ENCODE measurements around the gene RFC2. TPM values are rescaled to one million over a fixed set of nuclear protein-coding genes. Genes with fewer than 3 reads are reported as not detected.

RFC2 gene
- 100 to 1,000 TPM in 1 of 2 donors, 10 to 100 TPM in 1; 62.2 to 100 TPM for total RNA-seq

DNA sequence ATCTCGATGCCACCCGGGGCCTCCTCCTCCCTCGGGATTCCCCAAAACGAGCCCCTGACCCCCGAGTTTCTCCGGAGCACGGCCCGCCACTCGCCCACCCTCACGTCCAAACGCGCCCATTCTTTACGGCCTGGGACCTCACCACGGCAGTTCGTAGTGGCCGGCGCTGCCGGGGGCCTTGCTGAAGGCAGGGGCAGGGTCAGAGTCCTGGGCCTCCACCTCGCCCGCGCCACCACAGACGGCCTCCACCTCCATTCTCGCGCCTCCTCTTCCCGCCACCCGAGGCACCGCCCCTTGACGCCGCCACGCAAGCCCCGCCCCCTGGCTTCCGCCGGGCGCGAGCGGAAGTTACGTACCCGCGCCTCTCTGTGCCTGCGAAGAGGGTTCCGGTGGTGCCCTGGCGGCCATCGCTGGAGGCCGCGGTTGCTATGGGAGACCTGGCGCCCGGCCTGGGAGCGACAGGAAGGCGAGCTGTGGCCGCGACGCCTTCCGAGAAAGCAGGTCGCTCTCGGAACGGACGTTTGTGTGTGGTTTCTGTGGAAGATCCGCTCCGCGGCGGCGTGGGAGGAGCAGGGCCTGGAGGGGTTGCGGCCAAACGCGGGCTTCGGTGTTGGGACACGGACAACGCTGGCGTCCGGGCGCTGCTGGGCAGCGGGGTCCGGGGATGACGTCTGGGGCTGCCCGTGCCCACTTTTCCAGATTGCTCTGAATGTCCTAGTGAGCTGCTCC is at the start of gene RFC2:
TSS of gene RFC2 (minus strand) at position 271 of the 729 bp plus-strand sequence. CDS start at position 255, 16 bp downstream.
- Mint-ChIP-seq H3K36me3 (ENCODE audit: low read depth) (peaks cover 45% of the 10 kb centered on the region), H3K9me3 (no peaks in the 10 kb centered on the region), H3K27me3 (no peaks in the 10 kb centered on the region), H3K4me3 (peak within 1 kb of the TSS; percentile 91), H3K4me1 (peaks cover 5% of the 10 kb centered on the region), H3K27ac (peak within 1 kb of the TSS; percentile 90)
- ATAC-seq (replicated peaks) = peak; percentile 98

DNA sequence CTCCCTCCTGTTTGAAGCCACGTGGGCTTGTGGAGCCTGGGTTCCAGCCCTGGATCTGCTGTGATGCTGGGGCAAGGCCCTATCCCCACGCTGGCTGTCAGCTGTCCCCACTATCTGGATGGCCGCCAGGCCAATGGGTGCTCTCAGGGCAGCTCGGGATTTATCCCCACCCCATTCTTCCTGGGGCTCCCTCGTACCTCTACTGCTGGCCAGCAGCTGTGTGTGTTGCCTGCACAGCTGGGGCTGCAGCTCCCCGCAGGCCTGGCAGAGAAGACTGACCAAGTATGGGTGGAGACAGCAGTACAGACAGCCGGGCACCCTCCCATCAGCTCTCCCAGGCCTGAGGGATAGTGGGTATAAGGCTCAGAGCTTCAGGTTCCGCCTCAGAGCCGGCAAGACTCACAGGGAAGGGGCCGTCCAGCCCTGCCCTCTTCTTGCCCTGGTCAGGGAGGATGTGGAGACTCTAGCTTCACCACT is 48.6 kb upstream of the RFC2 start:
- Mint-ChIP-seq H3K27me3 (peaks cover 3% of the 10 kb centered on the region), H3K4me1 (peaks cover 5% of the 10 kb centered on the region), H3K36me3 (ENCODE audit: low read depth) (no peaks in the 10 kb centered on the region), H3K4me3 (no peak overlapping the region), H3K9me3 (no peaks in the 10 kb centered on the region), H3K27ac (no peak overlapping the region)
- ATAC-seq (replicated peaks) = no peak

DNA sequence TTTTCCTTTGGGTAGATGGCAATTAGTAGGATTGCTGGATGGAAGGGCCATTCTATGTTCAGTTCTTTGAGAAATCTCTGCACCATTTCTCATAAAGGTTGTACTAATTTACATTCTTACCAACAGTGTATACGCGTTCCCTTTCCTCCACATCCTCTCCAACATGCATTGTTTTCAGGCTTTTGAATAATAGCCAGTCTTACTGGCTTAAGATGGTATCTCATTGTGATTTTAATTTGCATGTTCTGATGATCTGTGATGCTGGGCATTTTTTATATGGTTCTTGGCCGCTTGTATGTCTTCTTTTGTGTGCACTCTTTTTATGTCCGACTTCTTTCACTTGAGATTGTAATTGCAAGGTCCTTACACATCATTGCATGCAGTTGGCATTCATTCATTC is 46.7 kb upstream of the RFC2 start:
- no peaks in the 10 kb centered on the region for H3K4me1 Mint-ChIP-seq
- ATAC-seq (replicated peaks) = no peak
- peaks cover 3% of the 10 kb centered on the region for H3K27me3 Mint-ChIP-seq
- no peak overlapping the region for H3K4me3 Mint-ChIP-seq
- H3K36me3 Mint-ChIP-seq (ENCODE audit: low read depth) = no peaks in the 10 kb centered on the region
- H3K27ac Mint-ChIP-seq = no peak overlapping the region
- H3K9me3 Mint-ChIP-seq = no peaks in the 10 kb centered on the region

DNA sequence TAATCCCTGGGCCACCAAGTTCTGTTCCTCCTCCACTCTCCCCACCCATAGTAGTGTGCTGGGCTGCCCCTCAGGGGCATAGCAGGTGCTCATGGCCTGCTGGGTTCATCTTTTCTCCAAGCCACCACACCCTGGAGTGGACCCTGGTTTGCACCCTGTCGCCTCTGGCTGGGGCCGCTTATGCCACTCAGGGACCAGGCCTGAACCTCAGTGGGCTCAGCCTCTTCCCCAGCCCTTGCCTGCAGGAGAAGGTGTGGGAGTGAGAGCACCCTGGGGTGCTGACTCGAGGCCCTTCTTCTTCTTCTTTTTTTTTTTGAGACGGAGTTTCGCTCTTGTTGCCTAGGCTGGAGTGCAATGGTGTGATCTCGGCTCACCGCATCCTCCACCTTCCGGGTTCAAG is 45.2 kb upstream of the RFC2 start:
- Mint-ChIP-seq H3K4me1 (no peaks in the 10 kb centered on the region), H3K27me3 (no peaks in the 10 kb centered on the region), H3K36me3 (ENCODE audit: low read depth) (no peaks in the 10 kb centered on the region), H3K9me3 (no peaks in the 10 kb centered on the region), H3K4me3 (no peak overlapping the region), H3K27ac (no peak overlapping the region)
- ATAC-seq (replicated peaks) = no peak

DNA sequence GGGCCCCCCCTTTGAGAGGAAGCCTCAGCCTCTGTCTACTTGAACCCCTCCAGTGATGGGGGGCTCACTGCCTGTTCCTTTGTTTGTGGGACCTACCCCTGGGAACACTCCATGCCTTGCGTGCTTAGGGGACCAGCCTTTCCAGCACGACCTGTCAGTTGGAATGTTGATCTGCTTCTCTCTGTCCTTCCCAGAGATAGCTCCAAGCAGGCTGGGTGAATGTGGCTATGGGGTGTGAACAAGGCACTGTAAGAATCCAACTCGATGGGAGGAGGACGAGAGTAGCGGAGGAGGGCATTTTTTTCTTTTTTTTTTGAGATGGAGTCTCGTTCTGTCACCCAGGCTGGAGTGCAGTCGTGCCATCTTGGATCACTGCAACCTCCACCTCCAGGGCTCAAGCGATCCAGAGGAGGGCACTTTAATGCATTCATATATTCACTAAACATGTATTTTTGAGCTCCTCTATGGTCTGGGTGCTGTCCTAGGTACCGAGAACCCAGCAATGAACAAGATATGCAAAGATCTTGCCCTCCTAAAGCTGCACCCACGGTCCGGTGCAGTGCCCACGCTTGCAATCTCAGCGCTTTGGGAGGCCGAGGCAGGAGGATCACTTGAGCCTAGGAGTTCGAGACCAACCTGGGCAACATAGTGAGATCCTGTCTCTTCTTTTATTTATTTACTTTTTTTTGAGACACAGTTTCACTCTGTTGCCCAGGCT is 43.5 kb upstream of the RFC2 start:
- Mint-ChIP-seq H3K36me3 (ENCODE audit: low read depth) (no peaks in the 10 kb centered on the region), H3K4me3 (no peak overlapping the region), H3K27ac (no peak overlapping the region), H3K4me1 (no peaks in the 10 kb centered on the region), H3K9me3 (no peaks in the 10 kb centered on the region), H3K27me3 (peaks cover 4% of the 10 kb centered on the region)
- no peak for ATAC-seq (replicated peaks)

DNA sequence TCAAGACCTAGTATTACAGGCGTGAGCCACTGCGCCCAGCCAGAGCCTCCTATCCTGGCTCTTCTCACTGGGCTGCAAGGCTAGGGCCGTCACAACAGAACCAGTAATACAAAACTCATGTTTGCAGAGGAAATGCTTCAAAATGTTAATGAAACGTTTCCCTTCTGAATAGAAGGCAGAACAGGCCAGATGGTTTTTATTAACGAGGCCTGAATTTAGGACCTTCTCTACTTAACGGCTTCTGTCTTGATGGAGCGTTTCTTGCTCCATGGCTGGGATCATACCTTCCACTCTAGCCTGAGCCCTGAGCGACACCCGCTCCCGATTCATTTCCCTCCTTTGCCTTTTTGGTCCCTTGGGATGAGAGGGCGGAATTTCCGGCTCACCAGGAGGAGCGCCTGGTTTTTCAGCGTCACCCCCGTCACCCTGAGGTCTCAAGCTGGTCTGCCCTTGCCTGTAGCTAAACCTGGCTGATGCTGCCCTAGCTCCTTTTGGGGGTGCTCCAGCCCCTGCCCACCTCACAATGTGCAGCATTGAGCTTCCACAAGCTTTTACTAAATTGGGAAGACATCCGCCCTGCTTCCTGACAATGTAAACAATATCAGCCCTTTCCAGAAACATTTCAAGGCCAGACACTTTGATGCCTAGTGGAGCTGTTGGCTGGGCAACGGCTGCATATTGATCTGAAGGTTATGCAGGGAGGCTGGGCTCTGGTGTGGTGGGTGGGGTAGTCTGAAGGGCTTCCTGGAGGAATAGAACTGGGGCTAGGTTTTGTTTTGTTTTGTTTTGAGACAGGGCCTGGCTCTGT is 40.2 kb upstream of the RFC2 start:
- Mint-ChIP-seq H3K4me1 (peaks cover 4% of the 10 kb centered on the region), H3K27me3 (peaks cover 7% of the 10 kb centered on the region), H3K36me3 (ENCODE audit: low read depth) (no peaks in the 10 kb centered on the region), H3K9me3 (no peaks in the 10 kb centered on the region), H3K4me3 (no peak overlapping the region), H3K27ac (no peak overlapping the region)
- no peak for ATAC-seq (replicated peaks)

DNA sequence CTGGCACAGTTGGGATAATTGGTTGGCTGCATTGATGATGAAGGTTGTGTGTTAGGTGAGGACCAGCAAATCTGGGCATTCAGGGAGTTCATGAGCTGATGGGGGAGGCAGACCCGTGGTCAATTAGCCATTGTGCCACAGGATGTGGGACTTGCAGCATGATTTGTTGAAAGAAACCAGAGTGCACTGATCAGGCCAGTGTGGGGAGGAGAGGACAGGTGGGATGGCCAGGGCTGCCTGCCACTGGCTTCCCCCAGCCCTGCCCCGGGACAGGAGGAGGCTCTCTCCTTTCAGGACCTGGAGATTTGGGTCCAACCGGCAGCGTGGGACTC is 39.3 kb upstream of the RFC2 start:
- Mint-ChIP-seq H3K4me1 (peaks cover 9% of the 10 kb centered on the region), H3K9me3 (no peaks in the 10 kb centered on the region), H3K4me3 (no peak overlapping the region), H3K27ac (no peak overlapping the region), H3K27me3 (peaks cover 10% of the 10 kb centered on the region), H3K36me3 (ENCODE audit: low read depth) (no peaks in the 10 kb centered on the region)
- ATAC-seq (replicated peaks) = no peak

DNA sequence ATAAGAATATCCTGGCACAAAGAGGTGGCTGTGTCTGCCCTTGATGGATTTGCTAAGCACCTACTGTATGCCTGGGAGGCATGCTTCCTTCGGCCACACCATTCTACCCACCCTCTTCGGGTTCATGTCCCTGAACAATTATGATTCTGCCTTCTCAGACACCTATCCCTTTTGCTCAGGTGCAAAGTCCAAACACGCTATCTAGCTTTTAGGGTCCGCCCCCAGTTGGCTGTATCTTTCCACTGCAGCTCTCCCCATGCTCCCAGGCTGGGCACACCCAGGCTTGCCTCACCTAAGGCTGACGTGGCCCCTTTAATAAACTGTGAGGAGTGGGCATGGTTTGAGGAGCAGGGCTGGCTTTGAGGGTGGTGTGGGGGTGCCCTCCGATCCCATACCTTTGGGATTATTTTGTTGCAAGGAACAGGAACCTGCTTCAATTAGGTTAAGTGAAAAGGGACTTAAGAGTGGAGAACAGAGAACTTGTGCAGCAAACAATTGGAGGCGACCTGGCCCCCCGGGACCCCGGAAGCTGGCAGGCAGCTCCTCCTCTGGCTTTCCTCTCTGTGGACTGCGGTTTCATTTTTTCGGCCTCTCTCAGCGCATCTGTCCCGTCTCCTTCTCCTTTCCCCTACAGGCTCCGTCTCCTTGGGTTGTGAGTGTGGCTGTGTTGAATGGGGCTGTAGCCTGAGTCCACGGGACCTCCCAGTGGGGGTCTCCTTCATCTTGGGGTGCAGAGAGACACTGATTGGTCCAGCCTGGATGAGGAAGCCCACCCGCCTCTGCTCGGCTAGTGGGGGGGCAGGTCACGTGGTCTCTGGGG is 38.8 kb upstream of the RFC2 start:
- no peaks in the 10 kb centered on the region for H3K9me3 Mint-ChIP-seq
- H3K4me3 Mint-ChIP-seq = no peak overlapping the region
- H3K4me1 Mint-ChIP-seq = peaks cover 9% of the 10 kb centered on the region
- peaks cover 10% of the 10 kb centered on the region for H3K27me3 Mint-ChIP-seq
- H3K27ac Mint-ChIP-seq = no peak overlapping the region
- no peaks in the 10 kb centered on the region for H3K36me3 Mint-ChIP-seq (ENCODE audit: low read depth)
- ATAC-seq (replicated peaks) = no peak

DNA sequence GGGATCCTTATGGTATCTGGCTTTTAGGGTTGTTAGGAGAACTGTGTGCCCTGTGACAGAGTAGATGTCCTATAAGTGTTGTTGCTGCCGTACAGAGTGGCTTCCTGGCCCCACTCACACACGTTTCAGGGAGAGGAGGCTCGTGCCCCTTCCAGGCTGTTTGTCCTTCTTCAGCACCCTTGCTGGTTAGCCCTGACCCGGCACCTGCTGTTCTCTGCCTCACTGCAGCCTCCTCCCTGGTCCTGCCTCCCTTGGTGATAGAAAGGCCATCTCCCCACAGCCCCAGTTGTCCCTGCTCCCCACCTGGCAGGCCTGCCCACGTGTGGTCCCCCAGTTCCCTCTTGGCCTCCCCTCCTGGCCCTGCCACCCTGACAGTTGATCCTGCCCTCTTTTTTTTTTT is 37.3 kb upstream of the RFC2 start:
- peaks cover 14% of the 10 kb centered on the region for H3K27me3 Mint-ChIP-seq
- no peak for ATAC-seq (replicated peaks)
- H3K4me3 Mint-ChIP-seq = no peak overlapping the region
- no peaks in the 10 kb centered on the region for H3K36me3 Mint-ChIP-seq (ENCODE audit: low read depth)
- H3K4me1 Mint-ChIP-seq = peaks cover 9% of the 10 kb centered on the region
- H3K9me3 Mint-ChIP-seq = no peaks in the 10 kb centered on the region
- no peak overlapping the region for H3K27ac Mint-ChIP-seq

DNA sequence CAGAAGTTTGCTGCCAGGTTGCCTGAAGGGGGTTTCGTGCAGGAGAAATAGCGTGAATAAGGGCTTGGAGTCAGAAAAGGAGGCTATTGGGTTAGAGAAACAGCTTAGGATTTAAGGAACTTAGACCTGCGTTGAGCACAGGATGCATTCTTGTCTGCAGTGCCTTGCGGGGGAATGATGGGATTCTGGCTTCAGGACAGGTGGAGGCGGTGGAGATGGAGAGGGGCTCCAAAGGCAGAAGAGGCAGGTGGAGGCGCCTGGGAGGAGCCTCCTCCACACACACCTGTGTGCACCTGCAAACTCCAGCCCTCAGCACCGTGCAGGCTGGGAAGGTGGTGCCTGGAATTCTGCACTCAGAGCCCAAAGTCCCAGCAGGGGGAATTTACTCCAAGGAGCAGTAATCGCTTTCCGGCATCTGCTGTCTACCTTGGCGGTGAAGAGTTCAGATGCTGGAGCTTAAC is 36.8 kb upstream of the RFC2 start:
- H3K4me1 Mint-ChIP-seq = peaks cover 9% of the 10 kb centered on the region
- H3K27me3 Mint-ChIP-seq = peaks cover 14% of the 10 kb centered on the region
- no peaks in the 10 kb centered on the region for H3K9me3 Mint-ChIP-seq
- H3K27ac Mint-ChIP-seq = no peak overlapping the region
- no peaks in the 10 kb centered on the region for H3K36me3 Mint-ChIP-seq (ENCODE audit: low read depth)
- peak overlapping the region; percentile 45 for H3K4me3 Mint-ChIP-seq
- ATAC-seq (replicated peaks) = no peak

DNA sequence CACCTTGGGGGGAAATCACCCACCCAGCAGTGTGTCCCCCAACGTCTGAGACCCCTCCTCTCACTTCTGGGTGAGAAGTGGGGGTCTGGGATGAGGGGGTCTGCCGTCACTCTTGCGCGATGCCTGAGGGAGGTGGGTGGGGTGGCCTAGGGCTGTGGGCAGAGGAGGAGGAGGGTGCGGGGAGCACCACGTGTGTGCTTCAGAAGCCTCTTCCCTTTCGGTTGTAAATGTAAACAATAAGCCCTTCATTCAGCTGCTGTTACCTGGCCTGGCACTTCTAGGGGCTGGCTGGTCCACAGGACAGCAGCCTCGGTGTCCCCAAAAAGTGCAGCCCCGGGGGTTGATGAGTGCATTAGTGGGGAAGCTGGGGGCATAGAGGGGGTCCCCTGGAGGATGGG is 36.4 kb upstream of the RFC2 start:
- Mint-ChIP-seq H3K27me3 (peaks cover 14% of the 10 kb centered on the region), H3K36me3 (ENCODE audit: low read depth) (no peaks in the 10 kb centered on the region), H3K4me3 (peak overlapping the region; percentile 45), H3K27ac (no peak overlapping the region), H3K9me3 (no peaks in the 10 kb centered on the region), H3K4me1 (peaks cover 9% of the 10 kb centered on the region)
- ATAC-seq (replicated peaks) = no peak

DNA sequence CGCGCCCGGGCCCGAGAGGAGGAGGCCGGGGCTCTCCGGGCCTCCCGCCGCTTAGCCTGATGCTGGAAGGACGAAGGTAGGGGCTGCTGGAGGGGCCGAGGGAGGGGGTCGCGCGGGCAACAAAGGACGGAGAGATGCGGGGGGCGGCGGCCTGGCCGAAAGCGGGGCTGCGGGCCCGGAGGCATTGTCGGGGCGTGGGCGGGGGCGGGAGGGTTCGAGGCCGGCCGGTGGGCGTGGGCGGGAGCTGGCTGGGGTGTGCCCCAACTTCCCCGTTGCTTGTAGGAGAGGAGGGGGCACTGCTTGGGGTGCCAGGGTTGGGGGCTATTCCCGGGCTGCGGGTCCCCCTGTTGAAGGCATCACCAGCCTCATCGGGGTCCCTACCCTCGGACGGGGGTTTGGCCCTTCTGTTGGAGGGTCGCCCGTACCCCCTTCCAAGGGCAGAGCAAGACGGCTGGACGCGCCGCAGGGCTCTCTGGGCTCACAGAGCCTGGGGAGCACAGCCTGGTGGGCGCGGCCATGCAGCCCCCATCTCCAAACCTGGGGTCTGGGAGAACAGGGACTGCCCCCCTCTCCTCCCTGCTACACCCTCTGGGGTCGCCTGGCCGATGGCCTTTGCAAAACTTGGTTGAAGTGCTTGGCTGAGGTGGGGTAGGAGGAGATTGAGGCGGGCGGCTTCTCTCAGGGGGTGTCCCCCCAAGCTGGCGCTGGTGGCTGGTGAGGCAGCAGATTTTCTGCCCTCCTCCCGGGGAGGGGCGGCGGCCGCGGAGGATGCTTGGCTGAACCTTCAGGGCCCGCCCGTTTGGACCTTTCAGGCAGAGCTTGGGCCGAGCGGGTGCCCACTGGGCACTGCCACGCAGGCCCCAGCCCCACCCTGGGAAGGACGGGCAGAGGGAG is 35.7 kb upstream of the RFC2 start:
- no peaks in the 10 kb centered on the region for H3K36me3 Mint-ChIP-seq (ENCODE audit: low read depth)
- H3K9me3 Mint-ChIP-seq = no peaks in the 10 kb centered on the region
- H3K27me3 Mint-ChIP-seq = peaks cover 14% of the 10 kb centered on the region
- peak overlapping the region; percentile 45 for H3K4me3 Mint-ChIP-seq
- no peak for ATAC-seq (replicated peaks)
- H3K4me1 Mint-ChIP-seq = peaks cover 9% of the 10 kb centered on the region
- no peak overlapping the region for H3K27ac Mint-ChIP-seq

DNA sequence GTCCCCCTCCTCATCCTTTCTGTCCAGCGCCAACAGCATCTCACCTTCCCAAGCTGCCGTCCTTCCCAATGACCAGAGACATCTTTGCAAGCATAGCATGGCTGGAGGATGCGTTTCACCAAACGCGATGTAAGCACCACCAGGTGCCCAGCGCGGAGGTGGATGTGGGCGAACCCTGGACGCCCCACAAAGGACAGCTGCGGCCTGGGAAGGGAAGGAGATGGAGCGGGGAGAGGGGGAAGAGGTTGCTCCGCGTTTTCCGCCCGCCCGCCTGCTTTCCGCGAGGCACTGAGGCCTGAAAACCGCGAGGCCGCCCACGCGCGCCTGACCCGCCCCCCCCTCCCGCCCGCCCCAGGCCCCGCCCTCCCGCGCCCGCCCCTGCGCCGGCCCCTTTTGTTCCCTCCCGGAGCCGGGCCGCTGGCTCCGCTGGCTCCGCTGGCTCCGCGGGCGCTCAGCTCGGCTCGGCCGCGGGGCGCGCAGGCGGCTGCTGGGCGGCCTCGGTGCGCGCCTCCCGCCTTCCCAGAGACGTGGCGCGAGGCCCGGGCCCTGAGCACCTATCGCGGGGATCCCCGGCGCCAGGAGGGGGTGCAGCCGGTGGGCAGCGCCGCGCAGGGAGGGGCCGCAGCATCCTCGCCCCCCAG is 34.9 kb upstream of the RFC2 start, which contains the start of gene CLIP2:
TSS of gene CLIP2 (plus strand) at position 390 of the 641 bp plus-strand sequence. CDS start 28,140 bp downstream, outside the sequence.
- H3K36me3 Mint-ChIP-seq (ENCODE audit: low read depth) = no peaks in the 10 kb centered on the region
- H3K4me1 Mint-ChIP-seq = peaks cover 9% of the 10 kb centered on the region
- peak within 1 kb of the TSS; percentile 76 for H3K4me3 Mint-ChIP-seq
- H3K9me3 Mint-ChIP-seq = no peaks in the 10 kb centered on the region
- peak; percentile 92 for ATAC-seq (replicated peaks)
- H3K27ac Mint-ChIP-seq = peak within 1 kb of the TSS; percentile 38
- H3K27me3 Mint-ChIP-seq = peaks cover 14% of the 10 kb centered on the region
